ENCODE measurements around the gene ACAP3. TPM values are rescaled to one million over a fixed set of nuclear protein-coding genes. Genes with fewer than 3 reads are reported as not detected.

Gene ACAP3
- total and polyA plus RNA-seq, 7 donors = 7.2 to 57.1 (median 23.5) TPM

GRCh38 chr1:1346501-1346890 lies 38.8 kb upstream of the ACAP3 start:
- Histone ChIP-seq H3K4me1 (peaks cover 0 to 48% (median 45%) of the 10 kb centered on the region in 4 donors), H3K4me3 (no peak overlapping the region)
- 90 to 94% methylated on average over 10 of the region's 10 CpGs for WGBS, 2 donors

GRCh38 chr1:1345860-1346500 lies 38.2 kb upstream of the ACAP3 start:
- Histone ChIP-seq H3K4me3 (no peak overlapping the region), H3K4me1 (peaks cover 0 to 45% (median 42%) of the 10 kb centered on the region in 4 donors), H3K36me3 (peaks cover 0 to 13% (median 9%) of the 10 kb centered on the region in 4 donors), H3K27me3 (no peaks in the 10 kb centered on the region), H3K27ac (peak overlapping the region in 3 of 4 donors; percentile 39 to 96 (median 71)), H3K9me3 (no peaks in the 10 kb centered on the region)
- intact Hi-C loops (cut with DNase I) = no loop called here
- no peak for DNase-seq
- WGBS, 2 donors = 79 to 84% methylated on average over 12 of the region's 12 CpGs
- no peak for TF ChIP-seq EP300 (IDR thresholded peaks at IDR 0.05)
- no peak for TF ChIP-seq CTCF (IDR thresholded peaks at IDR 0.05)
- TF ChIP-seq POLR2A (IDR thresholded peaks at IDR 0.05) = no peak
- TF ChIP-seq POLR2AphosphoS5 (IDR thresholded peaks at IDR 0.05) = no peak

More at GRCh38 chr1:1346501-1346890, 38.8 kb upstream of the ACAP3 start:
- Histone ChIP-seq H3K27ac (peak overlapping the region in 3 of 4 donors; percentile 39 to 96 (median 71)), H3K36me3 (peaks cover 0 to 7% (median 5%) of the 10 kb centered on the region in 4 donors), H3K27me3 (no peaks in the 10 kb centered on the region), H3K9me3 (no peaks in the 10 kb centered on the region)
- intact Hi-C loops (cut with DNase I) = no loop called here
- TF ChIP-seq POLR2A (IDR thresholded peaks at IDR 0.05) (no peak), POLR2AphosphoS5 (IDR thresholded peaks at IDR 0.05) (no peak), EP300 (IDR thresholded peaks at IDR 0.05) (no peak), CTCF (IDR thresholded peaks at IDR 0.05) (no peak)
- no peak for DNase-seq

GRCh38 chr1:1345384-1345783 lies 37.7 kb upstream of the ACAP3 start:
- peaks cover 0 to 45% (median 42%) of the 10 kb centered on the region in 4 donors for H3K4me1 ChIP-seq
- H3K27me3 ChIP-seq = no peaks in the 10 kb centered on the region
- peak overlapping the region in 1 of 4 donors; percentile 8 for H3K27ac ChIP-seq
- no peak for DNase-seq
- H3K9me3 ChIP-seq = no peaks in the 10 kb centered on the region
- WGBS, 2 donors = 69 to 82% methylated on average over 16 of the region's 16 CpGs
- intact Hi-C loops (cut with DNase I) = no loop called here
- H3K36me3 ChIP-seq = peaks cover under 1 to 18% (median 12%) of the 10 kb centered on the region in 4 donors
- TF ChIP-seq POLR2A (IDR thresholded peaks at IDR 0.05) = no peak
- TF ChIP-seq CTCF (IDR thresholded peaks at IDR 0.05) = no peak
- no peak for TF ChIP-seq EP300 (IDR thresholded peaks at IDR 0.05)
- TF ChIP-seq POLR2AphosphoS5 (IDR thresholded peaks at IDR 0.05) = no peak
- no peak overlapping the region for H3K4me3 ChIP-seq

GRCh38 chr1:1344655-1345361 lies 37.1 kb upstream of the ACAP3 start:
- Histone ChIP-seq H3K4me1 (peaks cover 0 to 45% (median 42%) of the 10 kb centered on the region in 4 donors), H3K9me3 (no peaks in the 10 kb centered on the region), H3K27ac (peak overlapping the region in 1 of 4 donors; percentile 8), H3K36me3 (peaks cover 7 to 23% (median 15%) of the 10 kb centered on the region in 4 donors), H3K4me3 (no peak overlapping the region), H3K27me3 (no peaks in the 10 kb centered on the region)
- TF ChIP-seq POLR2A (IDR thresholded peaks at IDR 0.05) (no peak), CTCF (IDR thresholded peaks at IDR 0.05) (peak in 1 of 4 experiments; percentile 33), POLR2AphosphoS5 (IDR thresholded peaks at IDR 0.05) (no peak)
- intact Hi-C loops (cut with DNase I) = no loop called here
- 58 to 71% methylated on average over 15 of the region's 15 CpGs for WGBS, 2 donors
- no peak for DNase-seq

All from sigmoid colon (tissue), 7 donors.